HG03342 (cell line): ENCODE measurements around the gene PFN1.
A peak's percentile ranks its signal among the peaks of the same experiment; 100 is the strongest.

ENCODE experiments used
- ATAC-seq: cut with Tn5 transposase; IDR thresholded peaks from one replicate; pipeline ENCODE4 v1.9.1; 2021; ENCODE audit warnings: mild to moderate bottlenecking, moderate library complexity; ENCODE audit not compliant: unreplicated experiment

Gene PFN1

DNA sequence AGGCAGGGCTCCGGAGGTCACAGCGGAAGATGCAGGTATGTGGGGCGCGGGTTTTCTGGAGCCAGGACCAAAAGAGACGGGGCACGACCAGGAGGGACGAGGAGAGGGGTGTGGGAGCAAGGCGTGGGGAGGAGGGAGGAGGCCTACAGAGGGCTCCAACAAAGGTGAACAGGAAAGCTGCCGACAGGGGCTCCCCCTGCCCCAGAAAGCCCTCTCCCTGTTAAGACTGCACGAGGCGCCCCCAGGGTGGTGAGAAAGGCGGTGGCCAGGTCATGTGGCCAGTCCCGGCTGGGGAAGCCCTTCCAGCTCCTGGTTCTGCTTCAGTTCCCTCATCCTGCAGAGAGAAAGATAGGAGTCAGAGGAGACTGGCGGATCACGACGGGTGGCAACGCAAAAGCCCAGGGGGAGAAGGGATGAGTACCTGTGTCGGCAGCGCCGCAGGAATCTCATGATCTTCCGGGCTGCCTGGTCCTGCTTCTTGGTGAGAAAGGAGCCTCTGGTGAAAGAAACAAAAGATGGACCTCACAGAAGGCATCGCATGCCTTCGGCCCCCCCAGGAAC, 20.2 kb upstream of the PFN1 start:
- no peak for ATAC-seq

DNA sequence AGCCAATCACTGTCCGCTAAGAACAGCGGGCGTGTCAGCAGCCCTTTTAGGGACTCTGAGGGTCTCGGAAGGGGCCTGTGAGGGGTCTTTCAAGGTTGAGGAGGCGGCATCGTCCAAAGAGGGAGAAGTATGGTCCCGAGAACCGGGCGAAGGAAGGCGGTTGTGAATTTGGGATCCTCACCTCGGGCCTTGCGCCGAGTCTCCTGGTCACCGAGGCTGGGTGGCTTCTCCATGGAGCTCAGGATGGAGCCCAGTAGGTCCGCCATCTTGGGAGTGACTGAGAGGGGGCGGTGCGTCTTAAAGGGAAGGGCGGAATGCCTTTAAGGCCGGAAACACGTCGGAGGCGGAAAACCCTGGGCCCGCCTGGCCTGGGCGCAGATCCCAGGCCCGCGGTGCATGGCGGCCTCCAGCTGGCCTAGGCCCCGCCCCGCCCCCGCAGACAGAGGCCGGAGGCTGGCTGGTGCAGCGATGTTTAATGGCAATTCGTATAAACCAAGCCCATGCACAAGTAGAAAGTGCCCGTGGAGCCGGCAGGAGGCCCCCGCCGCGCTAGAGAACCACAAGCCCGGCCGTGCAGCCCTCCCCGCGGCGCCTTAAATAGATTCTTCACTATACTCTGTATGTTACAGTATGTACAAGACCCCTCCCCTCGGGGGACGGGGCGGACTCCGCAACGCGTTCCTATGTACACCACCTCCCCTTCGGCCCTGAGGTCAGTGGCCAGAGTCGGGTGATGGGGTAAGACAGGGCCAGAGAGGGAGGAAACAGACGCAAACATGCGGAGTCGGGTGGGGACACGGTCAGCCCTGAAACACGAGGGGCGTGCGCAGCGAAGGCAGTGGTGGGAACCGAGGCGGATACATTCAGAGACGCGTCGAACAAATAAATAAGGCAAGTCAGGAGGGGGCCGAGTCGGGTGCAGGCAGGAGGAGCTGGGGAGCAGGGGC, 19.5 kb upstream of the PFN1 start, which contains the start of gene SPAG7:
SPAG7 (minus strand) TSS at position 279 of the 947 bp plus-strand sequence; CDS start at position 266, 13 bp downstream.
- peak; percentile 47 for ATAC-seq

DNA sequence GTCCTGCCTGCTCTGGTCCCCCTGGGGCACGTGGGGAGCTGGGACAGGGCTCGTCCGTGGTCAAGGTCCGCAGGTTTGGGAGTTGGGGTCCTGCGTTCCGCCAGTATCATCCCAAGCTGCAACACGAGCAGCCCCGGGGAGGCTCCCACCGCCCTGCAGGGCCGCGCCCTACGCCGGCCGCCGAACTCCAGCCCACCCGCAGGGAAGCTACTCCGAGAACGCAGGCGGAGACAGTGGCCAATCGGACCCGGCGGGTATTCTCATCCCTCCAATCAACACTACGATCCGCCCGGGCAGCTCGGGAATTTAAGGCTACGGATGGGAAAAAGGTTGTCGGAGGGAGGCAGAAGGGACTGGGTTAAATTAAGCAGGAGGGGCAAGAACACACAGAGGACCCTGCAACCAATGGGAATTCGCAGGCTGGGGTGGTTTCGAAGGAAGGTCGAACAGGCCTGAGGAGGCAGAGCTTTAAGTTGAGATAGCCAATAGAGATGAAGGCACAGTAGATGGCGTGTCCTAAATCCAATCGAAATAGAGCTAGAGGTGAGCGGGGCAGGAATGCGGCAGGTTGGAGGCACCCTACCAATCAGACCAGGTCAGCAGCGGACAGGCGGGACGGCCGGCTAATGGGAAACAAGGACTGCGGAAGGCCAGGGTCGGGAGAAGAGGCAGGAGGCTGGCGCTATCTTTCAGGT, 18.7 kb upstream of the PFN1 start:
- peak; percentile 77 for ATAC-seq

DNA sequence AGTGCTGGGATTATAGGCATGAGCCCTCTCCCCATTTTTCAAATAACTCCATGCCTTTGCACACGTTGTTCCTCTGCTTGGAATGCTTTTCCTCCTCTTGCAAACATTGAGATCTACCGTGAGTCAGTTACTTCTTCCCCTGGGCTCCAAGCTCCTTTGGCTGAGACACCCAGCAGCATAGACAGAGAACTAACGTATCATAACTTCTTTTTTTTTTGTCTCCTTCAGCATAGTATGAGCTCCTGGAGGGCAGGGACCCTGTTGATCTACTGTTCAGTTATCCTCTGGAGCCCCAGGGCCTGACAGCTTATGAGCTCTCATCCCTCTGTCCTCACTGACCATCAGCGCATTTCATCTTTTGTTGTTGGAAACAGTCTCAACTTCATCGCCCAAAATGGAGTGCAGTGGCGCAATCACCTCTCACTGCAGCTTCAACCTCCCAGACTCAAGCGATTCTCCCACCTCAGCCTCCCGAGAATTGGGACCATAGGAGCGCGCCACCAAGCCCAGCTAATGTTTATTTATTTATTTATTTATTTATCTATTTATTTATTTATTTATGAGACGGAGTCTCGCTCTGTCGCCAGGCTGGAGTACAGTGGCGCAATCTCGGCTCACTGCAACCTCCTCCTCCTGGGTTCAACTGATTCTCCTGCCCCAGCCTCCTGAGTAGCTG, 17.1 kb upstream of the PFN1 start:
- no peak for ATAC-seq

DNA sequence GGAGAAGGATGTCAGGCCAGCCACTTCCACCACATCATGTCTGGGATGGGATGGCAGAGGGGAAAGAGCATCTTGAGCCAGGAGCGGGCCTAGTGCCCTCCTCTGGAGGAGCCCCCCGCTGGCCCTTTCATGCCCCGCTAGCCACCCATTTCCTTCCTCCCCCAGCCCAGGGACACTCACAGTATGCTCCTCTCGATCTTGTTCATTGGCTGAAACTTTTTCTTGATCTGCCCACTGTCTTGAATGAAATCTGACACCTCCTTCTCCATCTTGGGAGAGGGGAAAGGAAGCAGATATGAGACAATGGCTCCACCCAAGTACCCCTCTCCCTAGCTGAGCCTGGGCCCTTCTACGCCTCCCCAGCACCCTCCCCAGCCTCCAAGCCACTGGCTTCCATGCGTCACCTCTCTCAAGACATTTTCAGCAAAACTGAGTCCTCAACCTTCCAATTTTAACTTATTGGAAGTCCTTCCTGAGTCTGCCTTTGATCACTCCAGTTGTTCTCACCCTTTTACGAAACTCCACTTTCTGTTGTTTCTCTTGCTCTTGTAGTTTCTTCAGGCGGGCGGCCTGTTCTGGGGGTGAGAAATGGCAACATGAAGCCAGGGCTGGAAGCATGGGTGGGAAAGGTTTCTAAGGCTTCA, 12.1 kb upstream of the PFN1 start:
- no peak for ATAC-seq

DNA sequence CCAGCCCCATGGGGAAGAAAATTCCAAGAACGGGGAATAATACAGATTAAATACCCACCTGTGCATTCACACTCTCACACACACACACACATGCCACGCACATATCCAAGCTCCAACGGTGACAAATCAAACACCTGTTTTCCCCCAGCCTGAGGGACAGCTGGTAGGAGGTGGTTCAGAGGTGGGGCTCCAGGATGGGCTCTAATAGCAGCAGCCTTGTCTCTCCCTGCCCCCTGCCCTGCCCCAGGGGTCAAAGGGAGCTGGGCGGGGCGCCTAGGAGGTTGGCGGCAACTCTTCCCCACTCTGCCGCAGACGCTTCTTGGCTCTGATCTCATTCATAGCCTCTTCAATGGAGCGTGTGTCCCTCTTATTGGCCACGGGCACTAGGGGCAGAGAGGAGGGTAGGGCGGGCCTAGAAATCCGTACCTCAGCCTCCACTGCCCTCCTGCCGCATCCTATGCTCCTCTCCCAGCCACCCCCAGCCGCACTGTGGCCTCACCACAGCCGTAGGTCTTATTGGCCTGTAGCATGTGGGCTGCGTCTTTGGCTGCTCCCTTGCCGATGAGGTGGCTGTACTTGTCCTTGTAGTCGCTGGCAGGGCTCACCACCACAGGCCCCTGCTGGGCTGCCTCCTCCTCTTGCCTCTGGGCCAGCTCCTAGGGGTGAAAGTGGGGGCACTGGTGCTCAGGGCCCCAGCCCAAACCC, 11.1 kb upstream of the PFN1 start:
- ATAC-seq: no peak

DNA sequence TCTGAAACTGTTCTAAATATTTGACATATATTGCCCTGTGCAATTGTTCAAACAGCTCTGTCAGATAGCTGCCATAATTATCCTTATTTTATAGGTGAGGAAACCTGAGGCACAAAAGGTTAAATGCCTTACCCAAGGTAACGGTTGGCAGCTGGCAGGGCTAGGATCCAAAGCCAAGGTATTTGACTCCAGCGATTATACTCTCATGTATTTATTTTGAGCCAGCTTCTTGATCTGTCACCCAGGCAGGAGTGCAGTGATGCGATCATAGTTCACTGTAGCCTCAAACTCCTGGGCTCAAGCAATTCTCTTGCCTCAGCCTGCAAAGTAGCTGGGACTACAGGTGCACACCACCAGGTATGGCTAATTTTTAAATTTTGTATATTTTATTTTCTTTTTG, 9.8 kb upstream of the PFN1 start:
- no peak for ATAC-seq

DNA sequence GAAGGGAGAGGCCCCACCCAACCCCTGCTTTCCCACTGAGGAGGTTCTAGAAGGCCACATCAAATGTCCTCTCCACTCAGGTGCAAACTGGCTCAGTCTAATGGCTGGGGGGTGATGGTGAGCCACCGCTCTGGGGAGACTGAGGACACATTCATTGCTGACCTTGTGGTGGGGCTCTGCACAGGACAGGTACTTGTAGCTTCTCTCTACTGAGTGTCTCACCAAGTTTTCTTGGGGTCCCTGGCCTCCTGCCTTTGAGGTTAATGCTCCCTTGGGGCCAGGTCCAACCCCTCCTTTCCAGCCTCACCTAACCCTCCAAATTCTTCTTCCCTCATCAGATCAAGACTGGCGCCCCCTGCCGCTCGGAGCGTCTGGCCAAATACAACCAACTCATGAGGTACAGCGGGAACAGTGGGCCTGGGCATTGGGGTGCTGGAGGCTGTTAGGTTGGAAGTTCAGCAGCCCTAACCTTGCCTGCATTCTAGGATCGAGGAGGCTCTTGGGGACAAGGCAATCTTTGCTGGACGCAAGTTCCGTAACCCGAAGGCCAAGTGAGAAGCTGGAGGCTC, 8.2 kb upstream of the PFN1 start:
- ATAC-seq: no peak

DNA sequence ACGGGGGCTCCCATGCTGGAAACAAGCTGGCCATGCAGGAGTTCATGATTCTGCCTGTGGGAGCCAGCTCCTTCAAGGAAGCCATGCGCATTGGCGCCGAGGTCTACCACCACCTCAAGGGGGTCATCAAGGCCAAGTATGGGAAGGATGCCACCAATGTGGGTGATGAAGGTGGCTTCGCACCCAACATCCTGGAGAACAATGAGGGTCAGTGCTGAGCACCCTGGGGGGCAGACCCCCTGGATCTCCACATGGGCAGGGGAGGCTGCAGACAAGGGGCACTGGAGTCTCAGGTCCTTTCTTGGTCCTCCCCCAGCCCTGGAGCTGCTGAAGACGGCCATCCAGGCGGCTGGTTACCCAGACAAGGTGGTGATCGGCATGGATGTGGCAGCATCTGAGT, 6.8 kb upstream of the PFN1 start:
- ATAC-seq: no peak

DNA sequence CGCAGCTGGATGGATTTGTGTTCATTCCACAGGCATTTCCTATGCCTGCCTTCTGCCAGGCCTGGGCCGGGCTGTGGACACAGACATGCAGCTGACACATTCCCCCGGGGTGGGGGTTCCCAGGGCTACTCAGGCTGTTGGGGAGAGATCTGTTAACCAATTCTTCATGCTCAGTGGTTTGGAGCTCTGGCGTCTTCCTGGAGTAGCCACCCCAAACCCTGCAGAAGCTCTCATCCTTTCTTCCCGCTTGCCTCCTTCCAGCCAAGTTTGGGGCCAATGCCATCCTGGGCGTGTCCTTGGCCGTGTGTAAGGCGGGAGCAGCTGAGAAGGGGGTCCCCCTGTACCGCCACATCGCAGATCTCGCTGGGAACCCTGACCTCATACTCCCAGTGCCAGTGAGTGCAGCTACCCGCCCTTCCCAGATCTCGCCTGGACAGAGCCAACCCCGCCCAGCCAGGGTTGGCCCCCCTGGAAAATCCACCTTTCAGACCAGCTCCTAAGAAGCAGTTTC, 5.2 kb upstream of the PFN1 start:
- ATAC-seq: no peak

DNA sequence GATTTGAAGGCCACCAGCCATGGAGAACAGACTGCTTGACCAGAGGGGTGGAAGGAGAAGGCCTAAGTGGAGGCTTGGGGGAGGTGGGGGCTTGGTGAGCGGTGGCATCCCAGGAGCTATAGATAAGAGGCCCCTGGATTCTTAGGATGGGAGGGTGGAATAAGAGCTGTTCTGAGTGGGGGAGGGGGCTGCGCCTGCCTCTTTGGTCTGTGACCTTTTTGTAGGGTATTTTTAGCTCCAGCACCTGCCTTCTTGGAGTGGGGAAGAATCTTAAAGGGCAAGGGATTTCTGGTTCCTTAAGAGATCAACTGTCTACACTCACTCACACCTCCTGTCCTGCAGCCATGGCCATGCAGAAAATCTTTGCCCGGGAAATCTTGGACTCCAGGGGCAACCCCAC, 3.2 kb upstream of the PFN1 start:
- ATAC-seq: no peak

DNA sequence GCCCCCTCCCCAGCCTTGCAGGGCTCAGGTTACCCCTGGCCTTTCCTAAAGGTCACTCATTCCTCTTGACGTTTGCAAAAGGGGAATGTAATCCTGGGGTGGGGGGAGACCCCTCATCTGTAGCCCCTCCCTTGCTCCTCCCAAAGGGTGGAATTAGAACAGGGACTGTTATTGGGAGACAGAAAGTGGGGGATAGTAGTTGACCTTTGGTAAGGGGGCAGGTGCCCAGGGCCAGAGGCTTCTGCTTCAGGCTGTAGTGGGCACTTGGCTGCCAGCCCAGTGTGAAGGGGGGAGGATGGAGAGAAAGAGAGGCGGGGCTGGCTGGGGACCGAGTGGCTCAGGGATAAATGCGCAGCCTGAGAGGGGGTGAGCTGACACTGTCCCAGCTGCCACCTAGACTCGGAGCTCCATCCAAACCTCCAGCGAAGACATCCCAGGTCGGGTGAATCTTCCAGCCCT, 2.4 kb upstream of the PFN1 start, which contains the start of gene ENO3:
ENO3 (plus strand) TSS at position 374 of the 459 bp plus-strand sequence. CDS start 711 bp downstream, outside the sequence.
- ATAC-seq: no peak

DNA sequence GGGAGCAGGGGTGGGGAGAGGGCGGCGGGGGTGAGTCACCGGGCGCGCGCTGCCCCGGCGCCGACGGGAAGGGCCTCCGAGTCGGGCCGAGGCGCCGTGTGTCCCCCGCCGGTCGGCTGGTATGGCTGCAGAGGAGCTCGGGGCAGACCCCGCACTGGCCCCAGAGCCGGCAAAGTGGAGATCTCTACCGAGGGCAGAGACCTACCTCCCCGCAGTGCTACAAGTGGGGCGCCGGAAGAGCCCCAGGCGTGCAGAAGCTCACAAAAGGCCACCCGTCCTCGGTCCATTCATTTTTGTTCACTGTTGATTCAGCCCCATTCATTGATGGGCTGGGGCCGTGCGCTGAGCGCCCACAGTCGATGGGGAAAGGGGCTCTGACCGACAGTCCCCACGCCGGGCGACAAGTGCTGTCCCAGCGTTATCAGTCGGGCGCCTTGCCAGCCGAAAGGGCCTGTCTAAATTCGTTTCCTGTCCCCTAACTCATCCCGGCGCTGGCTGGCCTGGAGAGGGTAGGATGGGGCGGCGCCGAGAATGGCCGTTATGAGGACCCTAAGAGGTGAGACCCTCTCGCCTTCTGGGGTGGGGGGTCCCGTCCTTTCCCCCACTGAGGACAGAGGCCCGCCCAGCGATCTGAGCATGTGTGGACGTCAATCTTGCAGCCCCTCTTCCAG, 1.9 kb upstream of the PFN1 start:
- ATAC-seq: peak; percentile 6

DNA sequence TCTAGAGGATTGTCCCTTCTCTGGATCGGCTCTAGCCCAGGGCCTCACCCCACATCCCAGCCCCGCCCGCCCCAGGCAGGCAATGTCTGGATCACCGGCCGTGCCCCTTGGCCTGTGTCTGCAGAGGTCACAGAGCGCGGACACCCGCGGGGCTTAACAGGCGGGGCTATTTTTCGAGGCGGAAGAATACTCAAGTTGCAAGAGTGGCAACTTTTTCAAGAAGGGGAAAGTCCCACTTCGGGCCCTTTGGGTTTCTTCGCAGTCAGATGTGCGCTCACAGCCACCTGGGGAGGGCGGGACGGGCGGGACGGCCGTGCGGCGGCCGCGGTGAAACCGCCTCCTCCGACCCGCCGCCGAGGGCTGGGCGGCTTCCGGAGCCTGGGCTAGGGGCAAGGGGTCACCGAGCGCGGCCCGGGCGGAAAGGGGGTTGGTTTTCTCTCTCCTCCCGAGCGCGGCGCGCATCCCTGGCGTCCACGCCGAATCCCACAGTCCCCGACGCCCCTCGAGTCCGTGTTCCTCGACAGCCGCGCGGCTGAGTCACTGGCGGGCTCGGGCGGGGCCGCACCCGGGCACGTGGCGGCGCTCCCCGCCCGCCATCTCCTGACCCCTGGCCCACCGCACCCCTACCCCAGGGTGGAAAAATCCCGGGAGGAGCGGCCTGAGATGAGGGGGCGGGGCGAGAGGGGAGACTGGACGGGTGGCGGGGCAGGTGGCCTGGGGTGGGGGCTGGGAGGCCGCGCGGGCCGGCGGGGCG, 1.2 kb upstream of the PFN1 start:
- peak; percentile 24 for ATAC-seq

DNA sequence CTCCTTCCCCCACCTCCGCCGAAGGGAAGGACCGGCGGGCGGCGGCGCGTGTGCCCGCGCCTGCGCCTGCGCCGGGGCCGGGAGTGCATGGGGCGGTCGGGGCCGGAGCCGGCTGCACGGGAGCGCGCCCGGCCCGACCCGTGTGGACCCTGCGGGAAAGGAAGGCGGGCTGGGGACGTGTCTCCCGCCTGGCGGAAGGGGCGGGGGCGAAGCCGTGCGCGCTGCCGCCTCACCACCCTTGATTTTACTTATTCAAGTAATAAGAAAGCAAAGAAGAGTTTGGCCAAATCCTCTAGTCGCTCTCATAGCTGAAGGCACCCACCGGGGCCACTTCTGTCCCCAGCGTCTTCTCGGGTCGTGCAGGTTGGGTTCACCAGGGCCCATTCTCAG, 596 bp upstream of the PFN1 start:
- ATAC-seq: peak; percentile 29

DNA sequence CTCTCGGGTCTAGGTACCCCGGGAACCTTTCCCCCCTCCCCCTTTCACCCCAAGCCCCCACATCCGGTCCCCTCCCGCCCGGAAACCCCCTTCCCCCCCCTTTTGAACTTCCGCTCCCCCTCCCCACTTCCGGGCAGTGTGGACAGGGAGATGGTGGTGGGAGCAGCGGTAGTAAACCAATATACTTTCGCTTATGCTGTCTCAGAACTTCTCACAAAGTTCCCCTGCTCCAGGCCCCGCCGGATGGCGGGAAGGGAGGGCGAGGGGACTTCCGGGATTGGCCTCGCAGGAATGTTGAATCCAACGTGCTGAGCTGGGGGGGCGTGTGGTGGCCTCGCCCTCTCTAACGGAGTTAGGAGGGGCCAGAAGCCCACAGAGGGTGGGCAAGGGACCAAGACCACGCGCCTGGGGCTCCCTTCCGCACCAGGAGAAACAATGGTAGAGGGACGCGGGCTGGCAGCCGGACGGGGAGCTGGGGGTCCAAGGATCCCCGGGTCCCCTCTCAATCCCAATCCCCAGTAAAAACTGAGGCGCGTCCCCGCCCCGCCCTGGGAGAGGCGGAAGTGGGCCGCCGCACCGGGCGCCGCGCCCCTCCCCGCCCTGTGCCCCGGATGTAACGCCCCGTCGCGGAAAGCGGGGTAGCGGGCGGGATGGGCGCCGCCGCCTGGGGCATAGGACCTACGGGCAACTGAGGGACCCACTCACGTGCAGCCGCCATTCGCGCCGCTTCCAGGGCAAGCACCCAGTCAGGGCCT, 742 bp downstream of the PFN1 start:
- no peak for ATAC-seq

DNA sequence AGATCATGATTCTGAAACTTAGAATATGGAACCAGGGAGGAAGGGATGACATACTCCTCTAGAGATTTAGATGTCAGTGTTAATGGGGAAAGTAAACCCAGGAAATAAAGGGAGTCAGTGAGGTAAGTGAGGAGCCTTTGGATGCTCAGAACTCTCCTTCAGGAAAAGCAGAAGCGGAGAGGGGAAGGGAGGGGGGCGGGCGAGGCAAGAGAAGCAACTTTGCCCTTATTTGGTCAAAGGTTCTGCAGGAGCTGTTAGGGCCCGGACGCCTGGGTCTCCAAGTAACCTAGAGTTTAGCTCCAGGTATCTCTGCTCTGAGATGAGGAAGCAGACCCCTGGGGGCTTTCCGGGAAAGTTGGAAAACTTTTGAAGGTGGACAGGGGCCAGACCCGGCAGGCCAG, 1.3 kb downstream of the PFN1 start:
- ATAC-seq: no peak
